GM10847 (cell line): ENCODE data around the gene MYRFL.

Experiments
- POLR2A ChIP-seq: IDR thresholded peaks from 2 replicates; pipeline ENCODE4 v1.6.1; 2011; ENCODE audit not compliant: insufficient read length; ENCODE audit errors: extremely low read depth

MYRFL gene

GRCh38 chr12:69836015-69836414, 11.0 kb downstream of the MYRFL start:
- TF ChIP-seq POLR2A, result no peak

- no peak for TF ChIP-seq POLR2A
These were observed 12.2 kb downstream of the MYRFL start for GRCh38 chr12:69837191-69837590.

- no peak for TF ChIP-seq POLR2A
These were observed 12.8 kb downstream of the MYRFL start for GRCh38 chr12:69837657-69838415.

GRCh38 chr12:69840727-69841126, 15.7 kb downstream of the MYRFL start:
- TF ChIP-seq POLR2A, result no peak

- no peak for TF ChIP-seq POLR2A
These were observed 18.6 kb downstream of the MYRFL start for GRCh38 chr12:69843608-69844007.

- TF ChIP-seq POLR2A, result no peak
These were observed 19.4 kb downstream of the MYRFL start for GRCh38 chr12:69844416-69844815.

GRCh38 chr12:69844836-69845235, 19.8 kb downstream of the MYRFL start:
- no peak for TF ChIP-seq POLR2A

GRCh38 chr12:69846976-69847375, 21.9 kb downstream of the MYRFL start:
- no peak for TF ChIP-seq POLR2A

- no peak for TF ChIP-seq POLR2A
These were observed 26.9 kb downstream of the MYRFL start for GRCh38 chr12:69851976-69852375.

- no peak for TF ChIP-seq POLR2A
These were observed 41.7 kb downstream of the MYRFL start for GRCh38 chr12:69866698-69867097.

GRCh38 chr12:69868695-69869094, 43.7 kb downstream of the MYRFL start:
- TF ChIP-seq POLR2A, result no peak

GRCh38 chr12:69872804-69873203, 47.8 kb downstream of the MYRFL start:
- no peak for TF ChIP-seq POLR2A

- no peak for TF ChIP-seq POLR2A
These were observed 48.4 kb downstream of the MYRFL start for GRCh38 chr12:69873429-69873828.

GRCh38 chr12:69874606-69875005, 49.6 kb downstream of the MYRFL start:
- TF ChIP-seq POLR2A, result no peak

- TF ChIP-seq POLR2A, result no peak
These were observed 50.4 kb downstream of the MYRFL start for GRCh38 chr12:69875416-69875935.

GRCh38 chr12:69879007-69879960, 54.3 kb downstream of the MYRFL start:
- TF ChIP-seq POLR2A, result no peak
